ENCODE data around the gene TTC28. TPM values are rescaled to one million over a fixed set of nuclear protein-coding genes. Genes with fewer than 3 reads are reported as not detected.

The TTC28 gene
- total and polyA plus RNA-seq, 12 donors: 3.4 to 75.6 (median 28.6) TPM

GRCh38 chr22:28332410-28332809 lies 347.2 kb downstream of the TTC28 start:
- no peaks in the 10 kb centered on the region for H3K27me3 ChIP-seq
- no peaks in the 10 kb centered on the region for H3K36me3 ChIP-seq (replicated peaks in 1 of 2)
- H3K9me3 ChIP-seq (replicated peaks in 1 of 3): no peaks in the 10 kb centered on the region
- no peak for DNase-seq
- H3K4me1 ChIP-seq (replicated peaks in 1 of 2): peaks cover 0 to 11% of the 10 kb centered on the region in 2 donors
- H3K4me3 ChIP-seq: no peak overlapping the region
- no peak overlapping the region for H3K27ac ChIP-seq
- no peak for TF ChIP-seq POLR2A (IDR thresholded peaks at IDR 0.05)
- TF ChIP-seq CTCF (IDR thresholded peaks at IDR 0.05): no peak
- intact Hi-C loops (cut with DNase I): no loop called here
- WGBS, 4 donors: 43 to 57% (median 48%) methylated on average over 1 of the region's 1 CpG

- TF ChIP-seq CTCF (IDR thresholded peaks at IDR 0.05) (no peak), POLR2A (IDR thresholded peaks at IDR 0.05) (no peak)
- Histone ChIP-seq H3K4me3 (no peak overlapping the region), H3K4me1 (replicated peaks in 1 of 2) (peaks cover 0 to 11% of the 10 kb centered on the region in 2 donors), H3K27me3 (no peaks in the 10 kb centered on the region), H3K9me3 (replicated peaks in 1 of 3) (no peaks in the 10 kb centered on the region), H3K36me3 (replicated peaks in 1 of 2) (no peaks in the 10 kb centered on the region), H3K27ac (no peak overlapping the region)
- intact Hi-C loops (cut with DNase I): no loop called here
- no peak for DNase-seq
These were observed 347.9 kb downstream of the TTC28 start for GRCh38 chr22:28331695-28332094.

GRCh38 chr22:28329186-28330073 lies 350.2 kb downstream of the TTC28 start:
- Histone ChIP-seq H3K9me3 (replicated peaks in 1 of 3) (no peaks in the 10 kb centered on the region), H3K36me3 (replicated peaks in 1 of 2) (no peaks in the 10 kb centered on the region), H3K4me3 (no peak overlapping the region), H3K27ac (no peak overlapping the region), H3K4me1 (replicated peaks in 1 of 2) (peaks cover 0 to 11% of the 10 kb centered on the region in 2 donors), H3K27me3 (no peaks in the 10 kb centered on the region)
- intact Hi-C loops (cut with DNase I): no loop called here
- DNase-seq: no peak
- WGBS, 4 donors: 58 to 65% (median 61%) methylated on average over 3 of the region's 3 CpGs
- TF ChIP-seq POLR2A (IDR thresholded peaks at IDR 0.05) (no peak), CTCF (IDR thresholded peaks at IDR 0.05) (no peak)

GRCh38 chr22:28328756-28329155 lies 350.9 kb downstream of the TTC28 start:
- intact Hi-C loops (cut with DNase I): no loop called here
- DNase-seq: no peak
- H3K4me1 ChIP-seq (replicated peaks in 1 of 2): peaks cover 0 to 11% of the 10 kb centered on the region in 2 donors
- TF ChIP-seq POLR2A (IDR thresholded peaks at IDR 0.05): no peak
- no peak for TF ChIP-seq CTCF (IDR thresholded peaks at IDR 0.05)
- 94 to 97% (median 95%) methylated on average over 1 of the region's 1 CpG for WGBS, 4 donors
- H3K27ac ChIP-seq: no peak overlapping the region
- no peaks in the 10 kb centered on the region for H3K36me3 ChIP-seq (replicated peaks in 1 of 2)
- no peaks in the 10 kb centered on the region for H3K9me3 ChIP-seq (replicated peaks in 1 of 3)
- no peak overlapping the region for H3K4me3 ChIP-seq
- no peaks in the 10 kb centered on the region for H3K27me3 ChIP-seq
